RPMI8226 (cell line): ENCODE results near the gene TBX20.

Source experiments
- DNase-seq: peaks from one replicate; pipeline ENCODE4 v3.0.0-alpha.2; 2015

Gene TBX20, protein sequence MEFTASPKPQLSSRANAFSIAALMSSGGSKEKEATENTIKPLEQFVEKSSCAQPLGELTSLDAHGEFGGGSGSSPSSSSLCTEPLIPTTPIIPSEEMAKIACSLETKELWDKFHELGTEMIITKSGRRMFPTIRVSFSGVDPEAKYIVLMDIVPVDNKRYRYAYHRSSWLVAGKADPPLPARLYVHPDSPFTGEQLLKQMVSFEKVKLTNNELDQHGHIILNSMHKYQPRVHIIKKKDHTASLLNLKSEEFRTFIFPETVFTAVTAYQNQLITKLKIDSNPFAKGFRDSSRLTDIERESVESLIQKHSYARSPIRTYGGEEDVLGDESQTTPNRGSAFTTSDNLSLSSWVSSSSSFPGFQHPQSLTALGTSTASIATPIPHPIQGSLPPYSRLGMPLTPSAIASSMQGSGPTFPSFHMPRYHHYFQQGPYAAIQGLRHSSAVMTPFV

DNA sequence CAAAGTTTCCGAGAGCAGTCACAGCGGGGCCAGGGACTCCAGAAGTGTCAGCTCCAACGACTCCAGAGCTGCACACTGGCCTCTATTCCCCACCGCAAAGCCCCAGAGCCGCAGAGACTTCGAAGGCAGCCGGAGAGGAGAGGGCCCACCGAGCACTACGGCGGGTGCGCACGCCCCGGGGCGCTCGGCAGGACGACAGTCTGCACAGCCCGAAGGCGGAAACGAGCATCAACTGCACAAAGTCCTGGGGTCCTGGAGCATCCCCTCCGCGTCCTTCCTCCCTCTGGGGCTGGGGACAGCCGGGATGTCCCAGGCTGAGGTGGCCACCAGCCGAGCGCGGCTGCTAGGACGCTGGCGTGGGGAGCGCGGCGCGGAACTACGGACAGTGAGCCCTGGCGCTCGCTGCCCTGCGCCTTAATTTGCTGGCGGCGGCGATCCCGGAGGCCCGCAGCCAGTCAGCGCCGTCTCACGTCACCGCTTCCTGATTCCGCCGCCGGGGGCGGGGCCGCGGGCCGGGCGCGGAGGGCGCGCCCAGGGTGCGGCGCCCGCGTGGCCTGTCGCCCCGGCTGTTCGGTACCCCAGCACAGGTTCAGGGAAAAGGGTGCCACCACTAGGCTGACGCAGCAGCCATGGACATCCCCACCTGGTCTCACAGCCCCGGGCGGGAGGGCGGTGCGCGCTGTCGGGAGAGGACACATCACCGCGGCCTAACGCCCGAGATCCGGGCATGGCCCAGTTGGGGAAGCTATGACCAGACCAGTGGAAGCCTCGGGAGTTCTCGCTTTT is at the start of gene TBX20:
TSS of gene TBX20 (minus strand) at position 391 of the 786 bp plus-strand sequence. CDS start 480 bp downstream, outside the sequence.
- no peak for DNase-seq

DNA sequence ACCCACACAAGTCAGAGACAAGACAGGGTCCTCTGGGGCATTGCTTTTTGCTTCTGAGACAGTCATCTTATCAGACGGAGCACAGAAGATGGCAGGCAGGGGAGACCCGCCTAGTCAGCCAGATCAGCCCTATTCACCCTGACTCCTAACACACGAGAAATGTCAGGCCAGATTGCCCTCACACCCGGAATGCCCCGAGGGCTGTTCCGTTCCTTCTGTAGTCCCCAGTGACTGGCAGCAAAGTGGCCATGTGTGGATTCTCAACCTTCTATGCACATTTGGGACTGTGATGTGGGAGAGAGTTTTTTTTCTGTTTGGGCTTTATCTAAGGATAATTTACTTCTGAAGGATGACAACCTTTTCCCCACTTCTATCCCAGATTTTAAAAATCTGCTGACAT is 35.5 kb upstream of the TBX20 start:
- DNase-seq = no peak

- no peak for DNase-seq
Observed at GRCh38 chr7:35286986-35287385, 33.1 kb upstream of the TBX20 start.

GRCh38 chr7:35286422-35286821 is 32.5 kb upstream of the TBX20 start:
- no peak for DNase-seq

DNA sequence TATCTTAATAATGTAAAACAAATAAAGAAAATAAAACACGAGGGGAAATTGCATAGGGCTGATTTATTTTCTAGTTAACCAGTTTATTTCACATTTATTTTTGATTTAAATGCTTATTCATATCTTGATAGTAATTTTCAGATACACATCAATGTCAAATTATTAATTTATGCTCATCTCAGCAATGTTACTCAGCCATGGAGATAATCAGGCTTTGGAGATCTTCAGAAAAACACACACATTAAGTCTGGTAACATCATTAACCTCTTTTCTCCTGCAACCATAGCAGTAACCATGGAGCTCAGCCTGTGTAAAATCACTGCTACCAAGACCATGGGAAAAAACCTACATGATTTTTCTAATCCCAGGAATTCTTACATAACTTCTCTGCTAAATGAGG is 31.9 kb upstream of the TBX20 start:
- DNase-seq = no peak

GRCh38 chr7:35280902-35281301 is 27.0 kb upstream of the TBX20 start:
- DNase-seq = no peak

GRCh38 chr7:35277359-35277758 is 23.5 kb upstream of the TBX20 start:
- no peak for DNase-seq

GRCh38 chr7:35272246-35272645 is 18.3 kb upstream of the TBX20 start:
- DNase-seq = no peak

DNA sequence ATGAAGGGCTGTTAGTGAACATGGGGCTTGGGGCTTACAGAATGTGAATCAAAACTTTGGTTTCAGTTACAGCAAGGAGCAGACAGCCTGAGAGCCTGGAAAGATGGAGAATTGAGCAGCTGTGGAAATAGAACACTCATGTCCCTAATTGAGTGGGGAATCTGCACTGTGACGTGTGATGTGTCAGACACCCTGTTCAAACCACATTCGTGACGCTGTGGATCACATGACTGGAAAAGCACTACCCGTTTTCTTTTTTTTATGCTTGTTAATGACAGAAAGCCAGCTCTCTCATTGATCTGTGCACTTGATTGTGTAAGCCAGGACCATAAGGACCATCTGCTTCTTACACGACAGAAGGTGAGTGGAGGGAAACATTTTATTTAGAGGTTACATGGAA is 15.1 kb upstream of the TBX20 start:
- DNase-seq = no peak

DNA sequence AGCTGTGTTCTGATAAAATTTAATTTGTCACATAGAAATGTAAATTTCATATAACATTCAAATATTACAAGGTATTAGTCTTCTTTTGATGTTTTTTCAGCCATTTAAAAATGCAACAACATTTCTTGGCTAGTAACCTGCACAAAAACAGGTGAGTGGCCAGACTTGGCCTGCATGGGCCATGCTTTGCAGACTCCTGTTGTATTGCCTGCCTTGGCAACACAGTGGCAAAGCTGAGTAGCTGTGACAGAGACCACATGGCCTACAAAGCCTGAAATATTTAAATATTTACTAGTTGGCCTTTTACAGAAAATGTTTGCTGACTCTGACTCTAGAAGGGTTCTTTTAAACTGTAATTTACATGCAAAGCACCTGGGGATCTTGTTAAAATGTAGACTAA is 13.5 kb upstream of the TBX20 start:
- no peak for DNase-seq

DNA sequence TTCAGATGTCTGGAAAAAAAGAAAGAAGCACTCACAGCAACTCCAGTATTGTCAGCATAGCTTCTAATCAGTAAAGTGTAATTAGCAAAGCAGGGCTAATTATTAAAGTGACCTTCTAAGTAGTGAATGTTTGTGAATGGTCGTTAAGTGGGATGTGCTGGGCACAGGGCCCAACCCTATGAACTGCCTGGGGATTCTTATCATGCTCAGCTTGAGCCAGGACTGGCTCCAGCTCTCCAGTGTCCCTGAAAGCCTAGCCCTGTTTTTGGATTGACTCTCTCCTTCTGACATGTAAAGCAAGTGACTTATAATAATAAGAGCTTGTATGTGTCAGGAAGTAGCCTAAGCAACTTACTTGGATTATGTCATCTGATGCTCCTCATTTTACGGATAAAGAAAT is 9.5 kb upstream of the TBX20 start:
- DNase-seq = no peak

- DNase-seq = no peak
Observed at GRCh38 chr7:35261476-35262285, 7.8 kb upstream of the TBX20 start.

DNA sequence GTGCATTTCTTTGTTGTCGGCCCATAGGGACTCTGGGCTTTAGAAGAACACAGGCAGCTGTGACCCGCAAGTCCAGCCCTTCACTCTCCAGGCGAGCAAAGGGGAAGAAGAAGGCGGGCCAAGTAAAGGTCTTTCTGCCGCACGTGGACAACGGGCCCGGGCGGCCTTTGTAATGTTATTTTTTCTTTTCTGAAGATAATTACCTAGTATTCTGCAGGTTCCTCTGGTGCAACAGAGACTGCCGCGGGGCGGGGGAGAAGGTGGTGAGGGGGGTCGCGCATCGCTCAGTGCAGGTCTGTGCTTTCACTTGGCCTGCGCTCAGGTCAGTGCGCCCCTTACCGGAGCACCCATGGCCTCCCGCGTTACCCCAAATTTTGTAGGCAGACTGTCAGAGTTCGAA is 7.1 kb upstream of the TBX20 start:
- no peak for DNase-seq

DNA sequence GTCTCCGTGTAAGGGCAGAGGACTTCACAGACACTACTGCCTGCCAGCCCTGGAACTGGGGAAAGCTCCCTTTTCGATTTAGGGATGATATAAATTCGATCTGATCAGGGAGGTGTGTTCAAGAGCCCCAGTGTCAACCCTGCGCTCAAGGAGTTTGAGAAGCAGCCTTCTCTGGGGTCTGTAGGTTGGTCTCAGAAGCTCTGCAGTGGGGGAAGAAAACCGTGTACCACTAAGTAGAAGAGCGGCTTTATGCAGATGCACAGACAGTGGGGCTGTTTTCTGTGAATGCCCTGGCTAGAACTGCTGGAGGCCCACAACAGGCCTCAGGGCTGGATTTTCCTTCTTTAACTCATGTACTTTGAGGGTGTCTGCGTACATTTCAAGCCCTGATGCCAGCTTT is 6.3 kb upstream of the TBX20 start:
- no peak for DNase-seq

DNA sequence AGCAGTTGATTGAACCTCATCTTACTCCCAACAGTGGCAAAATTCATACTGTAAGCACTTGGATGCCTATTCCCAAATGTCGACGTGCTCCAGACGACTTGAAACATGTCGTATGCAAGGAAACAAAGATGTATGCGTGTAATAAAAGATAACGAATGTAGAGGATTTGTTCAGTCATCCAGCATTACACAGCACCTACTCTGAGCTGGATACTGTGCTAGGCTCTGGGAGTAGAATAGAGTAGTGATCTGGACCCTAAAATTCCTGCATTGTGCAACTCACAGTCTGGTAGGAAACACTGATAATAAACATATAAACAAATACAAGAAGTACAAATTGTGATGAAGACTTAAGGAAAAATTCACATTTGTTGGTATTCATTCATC is 5.6 kb upstream of the TBX20 start:
- no peak for DNase-seq

- DNase-seq = no peak
Observed at GRCh38 chr7:35258868-35259522, 5.1 kb upstream of the TBX20 start.

DNA sequence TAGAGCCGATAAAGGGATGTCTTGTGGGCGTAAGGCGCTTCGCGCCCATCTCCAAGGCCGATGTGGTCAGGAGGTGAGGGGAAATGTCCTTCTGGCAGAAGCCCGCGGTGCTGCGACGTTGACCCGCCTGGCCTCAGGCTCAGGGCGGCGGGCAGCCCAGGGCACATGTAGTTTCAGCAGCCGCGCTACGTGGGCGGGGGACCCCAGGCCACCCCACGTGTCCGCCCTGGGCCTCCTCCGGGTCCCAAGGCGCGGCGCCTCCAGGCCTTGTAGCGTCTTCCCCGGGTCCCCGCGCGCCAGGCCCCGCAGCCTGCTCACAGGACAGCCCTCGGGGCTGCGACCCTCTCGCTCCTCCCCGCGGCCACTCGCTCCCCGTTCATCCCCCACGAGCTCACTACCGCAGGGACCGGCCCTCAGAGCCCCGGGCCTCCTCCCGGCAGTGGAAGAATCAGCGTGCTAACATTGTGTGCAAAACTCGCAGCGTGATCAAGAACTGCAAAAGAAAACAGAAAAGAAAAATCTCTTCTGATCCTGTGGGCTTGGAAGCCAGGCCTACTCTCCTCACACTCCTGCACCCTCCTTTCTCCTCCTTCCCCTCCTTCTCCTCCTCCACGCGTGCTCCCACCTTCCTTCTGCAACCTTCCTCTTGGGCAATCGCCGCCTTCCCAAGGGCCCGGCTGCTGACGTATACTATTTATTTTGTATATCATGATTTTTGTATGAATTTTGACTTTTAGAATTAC is 4.4 kb upstream of the TBX20 start:
- DNase-seq = no peak

- no peak for DNase-seq
Observed at GRCh38 chr7:35257251-35258124, 3.6 kb upstream of the TBX20 start.

DNA sequence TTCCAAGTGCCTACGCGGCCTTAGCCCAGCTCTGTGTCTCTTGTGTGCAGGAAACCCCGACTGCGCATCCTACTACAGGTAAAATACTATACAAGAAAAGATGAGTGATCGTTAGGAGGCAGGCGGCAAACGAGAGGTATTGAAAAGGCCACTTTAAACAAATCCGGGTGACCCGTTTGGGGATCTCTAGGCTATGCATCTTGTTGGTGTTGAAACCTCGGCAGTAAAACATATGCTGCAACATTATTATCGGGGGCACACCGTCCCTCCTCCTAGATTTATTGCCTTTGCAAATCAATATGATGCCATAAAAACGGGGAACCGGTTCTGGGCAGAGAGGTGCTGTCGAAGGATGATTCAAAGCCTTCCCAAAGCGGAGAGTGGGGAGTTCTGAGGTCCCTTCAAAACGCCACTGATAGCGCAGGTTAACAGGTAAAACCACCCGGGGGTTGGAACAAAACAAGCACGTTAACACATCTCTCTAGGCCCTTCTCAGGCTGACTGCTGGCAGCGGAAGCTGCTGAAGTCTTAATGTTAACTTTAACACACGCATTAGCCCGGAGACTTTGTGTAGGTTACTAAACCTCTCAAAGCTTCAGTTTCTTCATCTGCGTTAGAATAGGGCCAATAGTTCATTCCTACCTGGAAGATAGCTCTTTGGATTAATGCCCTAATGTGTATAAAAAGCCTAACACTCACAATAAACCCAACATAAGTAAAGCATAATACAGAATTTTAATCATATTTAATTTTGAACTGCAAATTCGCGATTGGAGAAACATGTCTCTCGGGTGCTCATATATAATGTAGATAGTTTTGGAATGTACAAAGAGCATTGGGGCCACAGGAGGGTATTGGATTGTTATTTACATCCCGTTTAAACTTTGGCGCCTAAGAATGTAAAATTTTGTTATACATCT is 2.6 kb upstream of the TBX20 start:
- no peak for DNase-seq
